ENCODE results near the gene BRAF.

Gene BRAF

GRCh38 chr7:140734096-140734495 lies 190.6 kb downstream of the BRAF start:
- TF ChIP-seq CTCF (IDR thresholded peaks at IDR 0.05; ENCODE audit: extremely low read depth, missing control alignments) = no peak
- DNase-seq (ENCODE audit: low spot score) = no peak

- DNase-seq (ENCODE audit: low spot score) = no peak
- no peak for TF ChIP-seq CTCF (IDR thresholded peaks at IDR 0.05; ENCODE audit: extremely low read depth, missing control alignments)
Measured at GRCh38 chr7:140732416-140732815, 192.3 kb downstream of the BRAF start.

GRCh38 chr7:140726281-140726680 lies 198.4 kb downstream of the BRAF start:
- TF ChIP-seq CTCF (IDR thresholded peaks at IDR 0.05; ENCODE audit: extremely low read depth, missing control alignments) = no peak
- DNase-seq (ENCODE audit: low spot score) = no peak

GRCh38 chr7:140724706-140725105 lies 200.0 kb downstream of the BRAF start:
- DNase-seq (ENCODE audit: low spot score) = no peak
- TF ChIP-seq CTCF (IDR thresholded peaks at IDR 0.05; ENCODE audit: extremely low read depth, missing control alignments) = no peak

- DNase-seq (ENCODE audit: low spot score) = no peak
Measured at GRCh38 chr7:140723574-140723973, 201.2 kb downstream of the BRAF start.

GRCh38 chr7:140723006-140723405 lies 201.7 kb downstream of the BRAF start:
- DNase-seq (ENCODE audit: low spot score) = no peak
- no peak for TF ChIP-seq CTCF (IDR thresholded peaks at IDR 0.05; ENCODE audit: extremely low read depth, missing control alignments)

More at GRCh38 chr7:140723574-140723973, 201.2 kb downstream of the BRAF start:
- TF ChIP-seq CTCF (IDR thresholded peaks at IDR 0.05; ENCODE audit: extremely low read depth, missing control alignments) = no peak

GRCh38 chr7:140722254-140722653 lies 202.5 kb downstream of the BRAF start:
- TF ChIP-seq CTCF (IDR thresholded peaks at IDR 0.05; ENCODE audit: extremely low read depth, missing control alignments) = no peak
- DNase-seq (ENCODE audit: low spot score) = no peak

Data from GM20000 (cell line).